GM10847 (cell line): ENCODE measurements around the gene IL25.

Experiments
- POLR2A ChIP-seq: IDR thresholded peaks from 2 replicates; pipeline ENCODE4 v1.6.1; 2011; ENCODE audit not compliant: insufficient read length; ENCODE audit errors: extremely low read depth

Gene IL25

DNA sequence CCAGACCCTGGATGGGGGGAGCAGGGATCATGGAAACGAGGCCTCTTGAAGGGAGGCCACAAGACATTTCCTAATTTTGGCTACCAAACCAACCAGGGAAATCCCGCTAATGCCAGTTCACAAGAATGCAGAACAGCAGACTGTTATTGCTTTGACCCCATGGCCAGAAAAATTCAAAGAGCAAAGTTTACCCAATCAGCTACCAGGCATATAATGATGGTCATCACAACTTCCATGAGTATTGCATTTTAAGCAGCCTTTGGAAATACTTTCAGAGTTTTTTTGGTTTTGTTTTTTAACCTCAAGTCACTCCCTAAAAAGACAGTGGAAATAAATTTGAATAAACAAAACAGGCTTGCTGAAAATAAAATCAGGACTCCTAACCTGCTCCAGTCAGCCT lies at the start of gene IL25:
Gene IL25, plus strand, starts transcription at position 301 of the 400 bp plus-strand sequence.
- no peak for TF ChIP-seq POLR2A

DNA sequence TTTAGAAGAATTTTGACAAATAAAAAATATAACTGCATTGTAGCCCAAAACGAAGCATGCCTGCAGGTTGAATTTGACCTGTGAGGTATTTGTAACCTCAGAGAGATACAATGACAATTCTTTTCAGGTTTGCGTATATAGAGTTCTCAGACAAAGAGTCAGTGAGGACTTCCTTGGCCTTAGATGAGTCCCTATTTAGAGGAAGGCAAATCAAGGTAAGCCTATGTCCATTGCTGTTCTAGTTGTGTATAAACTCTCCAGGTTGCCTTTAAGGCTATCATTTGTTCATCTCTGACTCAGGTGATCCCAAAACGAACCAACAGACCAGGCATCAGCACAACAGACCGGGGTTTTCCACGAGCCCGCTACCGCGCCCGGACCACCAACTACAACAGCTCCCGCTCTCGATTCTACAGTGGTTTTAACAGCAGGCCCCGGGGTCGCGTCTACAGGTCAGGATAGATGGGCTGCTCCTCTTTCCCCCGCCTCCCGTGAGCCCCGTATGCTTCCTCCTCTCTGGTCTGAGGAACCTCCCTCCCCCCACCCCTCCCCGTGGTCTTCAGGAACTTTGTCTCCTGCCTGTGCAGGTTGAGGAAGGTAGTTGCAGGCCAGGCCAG lies 48.7 kb upstream of the IL25 start:
- TF ChIP-seq POLR2A: no peak

DNA sequence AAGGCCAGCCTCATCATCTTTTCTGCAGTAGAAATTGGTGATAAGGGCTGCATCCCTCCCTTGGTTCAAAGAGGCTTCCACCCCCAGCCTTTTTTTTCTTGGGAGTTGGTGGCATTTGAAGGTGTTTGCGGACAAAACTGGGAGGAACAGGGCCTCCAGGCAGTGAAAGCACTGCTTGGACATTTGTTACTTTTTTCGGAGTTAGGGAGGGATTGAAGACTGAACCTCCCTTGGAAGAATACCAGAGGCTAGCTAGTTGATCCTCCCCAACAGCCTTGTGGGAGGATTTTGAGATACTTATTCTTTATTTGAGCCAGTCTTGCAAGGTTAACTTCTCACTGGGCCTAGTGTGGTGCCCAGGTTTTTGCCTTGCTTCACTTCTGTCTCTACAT lies 48.2 kb upstream of the IL25 start:
- TF ChIP-seq POLR2A: no peak

DNA sequence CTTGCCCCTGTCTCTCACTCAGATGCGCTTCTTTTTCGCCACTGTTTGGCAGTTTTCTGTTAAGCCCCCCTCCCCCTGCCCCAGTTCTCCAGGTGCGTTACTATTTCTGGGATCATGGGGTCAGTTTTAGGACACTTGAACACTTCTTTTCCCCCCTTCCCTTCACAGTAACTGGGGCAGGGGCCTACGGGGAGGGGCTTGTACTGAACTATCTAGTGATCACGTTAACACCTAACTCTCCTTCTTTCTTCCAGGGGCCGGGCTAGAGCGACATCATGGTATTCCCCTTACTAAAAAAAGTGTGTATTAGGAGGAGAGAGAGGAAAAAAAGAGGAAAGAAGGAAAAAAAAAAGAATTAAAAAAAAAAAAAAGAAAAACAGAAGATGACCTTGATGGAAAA lies 47.6 kb upstream of the IL25 start:
- no peak for TF ChIP-seq POLR2A

DNA sequence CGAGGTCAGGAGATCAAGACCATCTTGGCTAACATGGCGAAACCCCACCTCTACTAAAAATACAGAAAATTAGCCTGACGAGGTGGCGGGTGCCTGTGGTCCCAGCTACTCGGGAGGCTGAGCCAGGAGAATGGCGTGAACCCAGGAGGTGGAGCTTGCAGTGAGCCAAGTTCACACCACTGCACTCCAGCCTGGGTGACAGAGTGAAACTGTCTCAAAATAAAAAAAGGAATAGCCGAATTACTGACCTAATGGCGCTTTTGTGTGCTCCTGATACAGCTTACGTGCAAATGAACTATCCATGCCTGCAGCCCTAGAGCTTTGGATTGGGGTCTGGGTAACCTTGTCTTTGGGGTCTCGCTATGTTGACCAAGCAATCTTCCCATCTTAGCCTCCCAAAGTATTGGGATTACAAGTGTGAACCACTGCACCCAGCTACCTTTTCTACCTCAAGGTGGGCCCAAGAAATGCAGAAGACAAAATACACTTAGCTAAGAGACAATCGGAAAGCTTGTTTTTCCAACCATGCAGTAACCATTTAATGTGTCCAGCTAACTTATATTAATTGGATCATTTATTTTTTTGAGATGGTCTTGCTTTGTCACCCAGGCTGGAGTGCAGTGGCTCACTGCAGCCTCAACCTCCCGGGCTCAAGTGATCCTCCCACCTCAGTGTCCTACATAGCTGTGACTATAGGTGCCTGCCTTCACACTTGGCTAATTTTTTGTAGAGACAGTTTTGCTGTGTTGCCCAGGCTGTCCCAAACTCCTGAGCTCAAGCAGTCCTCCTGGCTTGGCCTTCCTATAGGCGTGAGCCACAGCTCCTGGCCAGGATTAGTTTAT lies 45.9 kb upstream of the IL25 start:
- TF ChIP-seq POLR2A: no peak

DNA sequence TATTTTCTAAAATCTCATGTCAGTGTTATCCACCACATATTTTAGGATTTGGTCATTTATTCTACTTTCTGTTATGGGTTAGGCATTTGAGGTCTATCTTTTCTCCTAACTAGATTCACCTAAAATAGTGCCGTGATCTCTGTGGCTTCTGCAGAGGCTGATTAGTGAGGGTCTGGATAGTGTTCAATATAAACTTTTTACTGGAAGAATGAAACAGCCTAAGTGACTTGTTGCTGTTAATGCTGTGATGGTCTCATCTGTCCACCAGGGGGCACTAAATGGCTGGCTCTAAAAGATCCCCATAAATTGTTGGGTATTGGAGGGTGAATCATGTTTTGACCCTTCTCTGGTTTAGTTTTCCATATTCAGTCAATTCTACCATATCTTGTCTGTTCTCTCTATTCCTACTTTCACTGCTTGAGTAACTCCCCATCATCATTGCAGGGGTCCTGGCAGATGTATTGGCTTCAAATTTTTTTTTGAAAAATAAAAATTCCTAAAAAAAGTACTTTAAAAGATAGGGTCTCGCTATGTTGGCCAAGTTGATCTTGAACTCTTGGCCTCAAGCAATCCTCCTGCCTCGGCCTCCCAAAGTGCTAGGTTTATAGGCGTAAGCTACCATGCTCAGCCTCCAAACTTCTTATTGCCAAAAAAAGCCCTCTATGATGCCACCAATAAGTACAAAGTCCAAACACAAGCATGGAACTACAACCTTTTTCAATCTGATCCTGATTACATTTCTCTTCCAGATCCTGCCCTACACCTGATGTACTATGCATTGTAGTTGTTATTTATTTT lies 44.5 kb upstream of the IL25 start:
- TF ChIP-seq POLR2A: no peak

DNA sequence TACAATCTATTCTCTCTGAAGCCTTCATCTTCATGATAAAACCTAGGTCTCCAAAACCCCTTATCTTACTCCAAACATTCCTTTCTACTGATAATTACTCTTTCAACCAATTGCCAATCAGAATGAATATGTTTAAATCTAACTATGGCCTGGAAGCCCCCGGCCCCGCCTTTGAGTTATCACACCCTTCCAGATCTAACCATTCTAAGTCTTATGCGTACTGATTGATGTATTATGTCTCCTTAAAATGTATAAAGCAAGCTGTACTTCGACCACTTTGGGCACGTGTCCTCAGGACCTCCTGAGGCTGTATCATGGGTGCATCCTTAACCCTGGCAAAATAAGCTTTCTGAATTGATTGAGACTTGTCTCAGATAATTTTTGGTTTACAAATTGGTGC lies 37.0 kb upstream of the IL25 start:
- TF ChIP-seq POLR2A: no peak

DNA sequence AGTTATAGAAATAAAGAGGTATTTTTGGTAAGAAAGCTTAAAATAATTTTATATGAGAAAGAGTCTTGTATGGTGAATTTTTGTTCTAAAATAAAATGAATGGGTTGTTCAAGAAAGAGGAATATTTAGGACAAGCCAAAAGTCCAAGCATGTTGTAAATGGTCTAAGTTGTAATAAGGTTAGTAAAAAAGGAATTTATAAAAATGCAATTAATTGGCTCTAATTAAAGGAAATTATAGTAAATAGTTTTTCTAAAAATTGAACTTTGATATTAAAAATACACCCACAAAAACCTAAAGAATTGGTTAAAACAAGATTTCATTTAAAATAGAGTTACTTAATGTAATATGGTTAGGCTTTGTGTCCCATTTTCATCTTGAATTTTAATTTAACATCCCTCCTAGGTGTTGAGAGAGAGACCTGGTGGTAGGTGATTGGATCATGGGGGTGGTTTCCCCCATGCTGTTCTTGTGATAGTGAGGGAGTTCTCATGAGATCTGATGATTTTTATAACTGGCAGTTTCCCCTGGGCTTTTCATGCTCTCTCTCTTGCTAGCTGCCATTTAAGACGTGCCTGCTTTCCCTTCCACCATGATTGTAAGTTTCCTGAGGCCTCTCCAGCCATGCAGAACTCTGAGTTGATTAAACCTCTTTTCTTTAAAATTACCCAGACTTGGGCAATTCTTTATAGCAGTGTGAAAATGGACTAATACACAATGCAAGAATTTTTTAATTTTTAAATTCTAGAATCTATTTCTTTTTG lies 32.9 kb upstream of the IL25 start:
- no peak for TF ChIP-seq POLR2A

DNA sequence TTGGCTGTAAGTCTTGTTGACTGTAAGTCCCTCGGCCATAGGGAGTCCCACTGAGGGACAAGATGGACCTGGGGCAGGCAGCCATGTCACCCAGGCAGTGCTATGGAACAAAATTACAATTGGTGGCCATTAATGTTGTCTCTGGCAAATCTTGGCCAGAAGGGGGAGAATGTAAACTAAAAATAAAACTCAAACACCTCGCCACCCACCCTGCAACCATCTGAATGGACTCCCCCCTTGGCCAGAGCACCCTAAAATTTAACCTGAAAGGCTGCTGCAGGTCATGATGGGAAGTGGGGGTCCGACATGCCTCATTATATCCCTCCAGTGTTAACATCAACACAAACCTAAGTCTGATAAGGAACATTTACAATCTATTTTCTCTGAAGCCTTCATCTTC lies 28.1 kb upstream of the IL25 start:
- TF ChIP-seq POLR2A: no peak

DNA sequence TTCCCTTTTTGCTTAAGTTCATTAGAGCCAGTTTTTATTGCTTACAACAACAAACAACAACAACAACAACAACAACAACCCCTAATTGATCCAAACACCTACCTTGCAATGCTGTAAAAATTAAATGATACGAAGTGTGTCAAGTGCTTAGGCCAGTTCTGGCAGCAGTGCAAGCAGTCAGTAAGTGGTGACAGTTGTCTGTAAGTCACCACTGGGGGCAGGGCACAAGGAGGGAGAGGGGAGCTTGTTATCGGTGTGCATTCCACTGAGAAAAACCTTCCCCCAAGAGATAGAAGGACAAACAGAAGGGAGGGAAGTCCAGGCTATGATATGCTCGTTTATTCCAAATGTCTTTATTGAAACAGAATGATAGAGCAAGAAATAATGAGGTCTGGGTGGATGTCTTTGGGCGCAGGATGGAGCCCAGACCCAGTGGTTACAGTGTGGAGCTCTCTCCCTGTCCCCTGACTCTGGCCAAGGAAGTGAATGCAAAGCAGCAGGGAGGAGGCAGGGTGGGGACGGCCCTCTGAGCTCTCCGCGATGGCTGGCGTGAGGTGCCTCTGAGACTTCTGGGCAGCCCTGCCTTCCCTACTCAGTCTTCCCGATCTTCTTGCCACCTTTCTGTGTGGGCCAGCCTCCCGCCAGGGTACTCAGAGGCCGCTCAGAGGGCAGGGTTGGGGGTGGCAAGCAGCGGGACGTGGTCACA lies 26.5 kb upstream of the IL25 start:
- no peak for TF ChIP-seq POLR2A

DNA sequence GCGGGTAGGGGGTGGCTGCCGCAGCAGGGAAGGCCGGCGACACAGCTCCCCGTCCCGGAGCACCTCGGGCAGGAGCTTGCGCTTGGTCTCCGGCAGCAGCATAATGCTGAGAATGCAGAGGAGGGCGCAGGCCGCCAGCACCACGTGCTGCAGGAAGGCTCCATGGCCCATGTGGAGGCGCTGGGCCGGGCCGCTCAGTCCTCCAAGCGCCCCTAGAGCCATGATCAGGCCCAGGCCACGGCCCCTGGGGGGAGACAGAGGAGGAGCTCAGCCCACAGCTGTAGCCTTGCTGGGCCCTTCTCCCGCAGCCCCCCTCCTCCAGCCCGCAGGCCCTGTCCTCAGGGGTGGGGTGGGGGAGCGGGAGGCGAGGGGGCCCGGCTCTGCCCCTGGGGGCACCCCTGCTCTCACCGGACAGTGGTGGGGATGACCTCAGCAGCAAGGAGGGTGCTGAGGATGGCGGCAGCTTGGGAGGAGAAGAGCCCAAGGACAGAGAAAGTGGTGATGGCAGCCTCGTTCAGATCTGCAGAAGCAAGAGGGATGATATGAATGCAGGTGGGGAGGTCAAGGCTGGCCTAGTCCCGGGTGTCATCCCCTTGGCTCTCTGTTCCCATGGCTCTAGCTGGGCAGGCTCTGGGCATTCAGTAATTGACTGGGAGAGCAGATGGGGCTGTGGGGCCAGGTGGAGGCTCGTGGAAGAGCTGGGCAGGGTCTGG lies 25.8 kb upstream of the IL25 start:
- TF ChIP-seq POLR2A: no peak

DNA sequence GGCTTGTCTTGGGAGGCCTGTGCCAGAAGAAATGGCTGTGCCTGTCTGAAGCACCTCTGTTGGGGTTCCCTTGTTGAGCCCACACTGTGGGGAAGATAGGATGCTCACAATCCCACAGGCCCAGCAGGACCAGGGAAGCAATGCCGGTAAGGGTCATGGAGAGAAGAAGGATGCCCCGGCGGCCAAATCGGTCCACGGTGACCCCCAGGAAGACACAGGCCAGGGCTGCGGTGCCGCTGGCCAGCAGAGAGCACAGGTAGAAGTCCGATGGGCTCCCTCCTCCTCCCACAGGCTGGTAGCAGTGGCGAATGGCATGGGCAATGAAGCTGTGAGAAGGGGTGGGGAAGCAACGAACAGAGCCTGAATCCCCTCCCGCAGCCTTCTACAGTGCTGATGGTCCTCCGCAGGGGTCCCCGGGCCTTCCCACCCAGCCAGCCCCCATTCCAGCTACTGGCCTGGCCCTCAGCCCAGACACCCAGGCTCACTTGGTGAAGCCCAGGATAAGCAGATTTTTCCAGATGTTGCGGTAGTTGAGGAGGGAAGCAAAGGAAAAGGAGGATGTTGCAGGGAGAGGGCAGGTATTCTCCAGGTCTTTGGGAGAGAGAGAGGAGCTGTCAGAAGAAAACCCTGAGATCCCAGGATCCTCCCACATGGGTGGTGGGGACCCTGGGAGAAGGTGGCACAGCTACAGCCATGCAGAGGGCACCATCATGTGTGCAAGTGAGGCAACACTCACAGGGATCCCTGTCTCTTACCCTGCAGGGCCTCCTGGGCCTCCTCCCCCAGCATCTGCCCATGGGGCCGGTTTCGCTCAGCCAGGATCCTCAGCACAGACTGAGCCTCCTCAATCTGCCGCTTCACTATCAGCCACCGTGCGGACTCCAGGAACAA lies 25.0 kb upstream of the IL25 start:
- no peak for TF ChIP-seq POLR2A

DNA sequence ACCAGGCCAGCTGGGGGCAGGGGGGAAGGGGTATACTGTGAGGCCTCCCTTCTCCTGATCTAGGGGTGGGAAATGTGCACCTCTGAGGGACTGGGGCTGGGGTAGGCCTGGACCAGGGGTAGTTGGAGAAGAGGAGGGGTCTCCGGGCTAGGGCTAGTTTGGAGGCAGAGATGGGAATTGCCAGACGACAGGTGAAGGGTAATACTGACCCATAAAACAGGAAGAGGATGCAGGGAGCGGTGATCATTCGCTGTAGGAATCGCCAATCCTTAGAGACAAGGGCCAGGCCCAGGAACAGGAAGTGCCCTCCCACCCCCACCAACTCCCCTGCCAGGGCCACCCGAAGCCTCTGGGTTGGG lies 24.3 kb upstream of the IL25 start:
- no peak for TF ChIP-seq POLR2A
